Loucy (cell line): ENCODE measurements around the gene CACUL1.

Experiments used
- H2AFZ ChIP-seq: fragments of 200-600 bp; sonication (generic); 2 replicates; pipeline ENCODE4 v1.6.0; 2016; ENCODE audit warnings: antibody characterized with exemption, mild to moderate bottlenecking, low read length, moderate library complexity
- H3F3A ChIP-seq: fragments of 200-600 bp; 2 replicates; pipeline ENCODE4 v1.6.0; 2016; ENCODE audit warnings: antibody characterized with exemption, low read depth, mild to moderate bottlenecking
- H3K27me3 ChIP-seq: fragments of 200-600 bp; sonication (generic); 2 replicates; pipeline ENCODE4 v1.6.1; 2014; ENCODE audit warnings: low read length, mild to moderate bottlenecking; ENCODE audit not compliant: insufficient read depth, poor library complexity, severe bottlenecking
- H3K36me3 ChIP-seq: fragments of 200-600 bp; sonication (generic); 2 replicates; pipeline ENCODE4 v1.6.1; 2016; ENCODE audit warnings: low read length; ENCODE audit not compliant: insufficient read depth
- H3K4me1 ChIP-seq: fragments of 200-600 bp; sonication (generic); 2 replicates; pipeline ENCODE4 v1.5.1; 2014; ENCODE audit warnings: low read length, mild to moderate bottlenecking; ENCODE audit not compliant: insufficient read depth, poor library complexity, severe bottlenecking
- H3K4me2 ChIP-seq: fragments of 200-600 bp; sonication (generic); 2 replicates; pipeline ENCODE4 v1.6.0; 2014; ENCODE audit warnings: antibody characterized with exemption, low read length, low read depth, mild to moderate bottlenecking; ENCODE audit not compliant: poor library complexity, severe bottlenecking
- H3K4me3 ChIP-seq: fragments of 200-600 bp; sonication (generic); 2 replicates; pipeline ENCODE4 v1.5.1; 2014; ENCODE audit warnings: low read length, mild to moderate bottlenecking, mixed read lengths; ENCODE audit not compliant: poor library complexity, severe bottlenecking
- H3K79me2 ChIP-seq: fragments of 200-600 bp; sonication (generic); 2 replicates; pipeline ENCODE4 v1.6.1; 2014; ENCODE audit warnings: low read length; ENCODE audit not compliant: insufficient read depth
- H3K9ac ChIP-seq: fragments of 200-600 bp; sonication (generic); 2 replicates; pipeline ENCODE4 v1.6.0; 2014; ENCODE audit warnings: mild to moderate bottlenecking, low read depth, low read length, moderate library complexity; ENCODE audit not compliant: poor library complexity, severe bottlenecking
- H3K9me2 ChIP-seq: fragments of 200-600 bp; sonication (generic); replicated peaks from 2 replicates; pipeline ENCODE4 v1.6.1; 2016; ENCODE audit warnings: low read depth, low read length, mixed read lengths
- H3K9me3 ChIP-seq: fragments of 200-600 bp; sonication (generic); 2 replicates; pipeline ENCODE4 v1.6.1; 2014; ENCODE audit warnings: mild to moderate bottlenecking, antibody characterized with exemption, low read length, low read depth; ENCODE audit not compliant: insufficient read depth
- H4K20me1 ChIP-seq: fragments of 200-600 bp; sonication (generic); 2 replicates; pipeline ENCODE4 v1.6.0; 2014; ENCODE audit warnings: antibody characterized with exemption, low read length, mild to moderate bottlenecking; ENCODE audit not compliant: insufficient read depth, poor library complexity, severe bottlenecking
- EZH2phosphoT487 ChIP-seq: fragments of 200-600 bp; IDR thresholded peaks from 2 replicates; pipeline ENCODE4 v1.6.1; 2018; ENCODE audit warnings: antibody characterized with exemption, mild to moderate bottlenecking, moderate library complexity, borderline replicate concordance
- TF ChIP-seq, protein P1 (sequence below): fragments of 200-600 bp; sonication (generic); conservative IDR thresholded peaks from 2 replicates; pipeline ENCODE4 v1.5.1; 2014; ENCODE audit warnings: mild to moderate bottlenecking, antibody characterized with exemption, low read length

Gene CACUL1

DNA sequence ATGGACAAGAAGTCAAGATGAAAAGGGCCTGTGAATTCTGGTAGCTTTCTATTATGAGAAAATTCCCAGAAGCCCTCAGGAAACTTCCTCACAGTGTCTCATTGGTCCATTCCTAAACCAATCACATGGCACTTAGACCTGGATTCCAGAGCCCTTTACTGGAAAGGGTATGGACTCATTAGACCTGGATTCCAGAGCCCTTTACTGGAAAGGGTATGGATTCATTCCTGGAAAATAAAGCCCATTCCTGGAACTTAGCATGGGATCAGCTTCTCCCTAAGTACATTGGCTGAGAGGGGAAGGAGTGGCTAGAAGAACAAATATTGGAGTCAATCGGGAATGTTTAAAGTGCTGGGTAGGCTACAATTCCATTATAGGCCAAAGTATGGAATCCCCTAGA is 3.7 kb upstream of the CACUL1 start:
- Histone ChIP-seq H3K4me1 (peaks cover 3% of the 10 kb centered on the region), H3K9me3 (no peaks in the 10 kb centered on the region), H3K4me3 (no peak overlapping the region), H3K9me2 (no peaks in the 10 kb centered on the region), H3K36me3 (no peaks in the 10 kb centered on the region), H3K27me3 (no peaks in the 10 kb centered on the region), H3F3A (no peaks in the 10 kb centered on the region), H4K20me1 (peaks cover 6% of the 10 kb centered on the region), H3K9ac (no peak overlapping the region), H3K79me2 (peaks cover 8% of the 10 kb centered on the region), H3K4me2 (no peak overlapping the region), H2AFZ (no peak overlapping the region; the same call in 1 of the 2 replicates)
- TF ChIP-seq EZH2phosphoT487: no peak
- TF ChIP-seq, protein P1, sequence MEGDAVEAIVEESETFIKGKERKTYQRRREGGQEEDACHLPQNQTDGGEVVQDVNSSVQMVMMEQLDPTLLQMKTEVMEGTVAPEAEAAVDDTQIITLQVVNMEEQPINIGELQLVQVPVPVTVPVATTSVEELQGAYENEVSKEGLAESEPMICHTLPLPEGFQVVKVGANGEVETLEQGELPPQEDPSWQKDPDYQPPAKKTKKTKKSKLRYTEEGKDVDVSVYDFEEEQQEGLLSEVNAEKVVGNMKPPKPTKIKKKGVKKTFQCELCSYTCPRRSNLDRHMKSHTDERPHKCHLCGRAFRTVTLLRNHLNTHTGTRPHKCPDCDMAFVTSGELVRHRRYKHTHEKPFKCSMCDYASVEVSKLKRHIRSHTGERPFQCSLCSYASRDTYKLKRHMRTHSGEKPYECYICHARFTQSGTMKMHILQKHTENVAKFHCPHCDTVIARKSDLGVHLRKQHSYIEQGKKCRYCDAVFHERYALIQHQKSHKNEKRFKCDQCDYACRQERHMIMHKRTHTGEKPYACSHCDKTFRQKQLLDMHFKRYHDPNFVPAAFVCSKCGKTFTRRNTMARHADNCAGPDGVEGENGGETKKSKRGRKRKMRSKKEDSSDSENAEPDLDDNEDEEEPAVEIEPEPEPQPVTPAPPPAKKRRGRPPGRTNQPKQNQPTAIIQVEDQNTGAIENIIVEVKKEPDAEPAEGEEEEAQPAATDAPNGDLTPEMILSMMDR: no peak

DNA sequence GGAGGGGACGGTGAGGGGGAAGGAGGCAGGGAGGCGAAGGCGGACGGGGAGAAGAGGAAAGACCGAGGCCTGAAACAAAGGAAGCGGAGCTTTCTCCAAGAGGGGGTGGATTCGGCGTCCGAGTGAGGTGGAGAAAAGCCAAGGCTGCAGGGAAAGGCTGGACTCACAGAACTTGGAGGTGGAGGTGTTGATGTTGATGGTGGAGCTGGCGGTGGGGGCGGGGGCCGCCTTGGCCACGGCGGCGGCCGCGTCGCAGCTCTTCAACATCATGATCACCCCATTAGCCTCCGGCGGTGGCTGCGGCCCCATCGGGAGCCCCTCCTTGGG is 578 bp downstream of the CACUL1 start:
- peak overlapping the region; percentile 80; the same call in 1 of the 2 replicates for H2AFZ ChIP-seq
- TF ChIP-seq EZH2phosphoT487: no peak
- TF ChIP-seq, protein P1: no peak
- no peaks in the 10 kb centered on the region for H3F3A ChIP-seq
- H3K36me3 ChIP-seq: no peaks in the 10 kb centered on the region
- no peaks in the 10 kb centered on the region for H3K9me3 ChIP-seq
- peaks cover 51% of the 10 kb centered on the region for H3K79me2 ChIP-seq
- peak overlapping the region; percentile 85 for H3K4me2 ChIP-seq
- peak overlapping the region; percentile 93 for H3K4me3 ChIP-seq
- H3K9me2 ChIP-seq: no peaks in the 10 kb centered on the region
- H3K9ac ChIP-seq: peak overlapping the region; percentile 89
- peaks cover 41% of the 10 kb centered on the region for H3K4me1 ChIP-seq
- H4K20me1 ChIP-seq: peaks cover 47% of the 10 kb centered on the region
- no peaks in the 10 kb centered on the region for H3K27me3 ChIP-seq

DNA sequence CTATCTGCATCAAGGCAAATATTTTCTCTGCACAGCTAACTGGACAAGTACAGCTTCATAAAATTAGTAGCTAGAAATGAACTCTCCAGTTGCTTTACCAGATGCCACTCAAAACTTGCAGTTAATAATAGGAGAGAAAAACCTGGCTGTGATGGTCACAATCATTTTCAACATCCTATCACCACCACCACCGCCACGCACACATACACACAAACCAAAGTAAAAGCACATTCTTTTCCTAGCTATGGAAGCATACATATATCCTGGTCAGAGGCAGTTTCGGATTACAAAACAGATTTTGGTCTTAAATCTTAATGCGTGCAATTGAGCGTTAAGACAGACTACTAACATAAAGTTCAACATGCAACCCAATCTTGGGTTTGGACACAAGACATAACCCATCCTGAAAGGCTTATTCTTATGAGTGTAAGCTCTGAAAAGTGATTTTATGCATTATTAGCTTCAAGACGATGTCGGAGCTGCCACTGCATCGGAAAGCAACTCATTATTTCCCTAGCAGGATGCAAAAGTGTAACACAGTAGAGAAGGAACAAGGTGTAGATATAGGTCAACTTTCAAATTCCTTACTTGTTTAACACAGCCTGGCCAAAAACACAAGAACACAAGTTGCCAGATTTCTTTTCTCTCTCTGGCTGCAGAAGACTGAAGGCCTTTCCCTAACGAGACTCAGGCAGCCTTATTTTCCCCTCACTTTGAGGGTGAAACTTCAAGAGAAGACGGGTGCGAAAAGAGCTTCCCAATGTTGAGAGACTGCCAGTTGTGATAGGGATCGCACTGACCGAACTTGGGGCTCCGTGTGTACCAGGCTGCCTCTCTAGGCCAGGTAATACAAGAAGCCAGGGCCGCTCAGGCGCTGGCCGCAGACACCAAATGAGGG is 1.2 kb downstream of the CACUL1 start:
- Histone ChIP-seq H3K9me2 (no peaks in the 10 kb centered on the region), H4K20me1 (peaks cover 54% of the 10 kb centered on the region), H3F3A (no peaks in the 10 kb centered on the region), H3K4me3 (peak overlapping the region; percentile 93), H3K36me3 (no peaks in the 10 kb centered on the region), H2AFZ (peak overlapping the region; percentile 80; the same call in 1 of the 2 replicates), H3K4me1 (peaks cover 41% of the 10 kb centered on the region), H3K27me3 (no peaks in the 10 kb centered on the region), H3K9me3 (no peaks in the 10 kb centered on the region), H3K79me2 (peaks cover 57% of the 10 kb centered on the region), H3K9ac (peak overlapping the region; percentile 89), H3K4me2 (peak overlapping the region; percentile 85)
- no peak for TF ChIP-seq EZH2phosphoT487
- TF ChIP-seq, protein P1: no peak
